Naive thymus-derived CD4-positive, alpha-beta T cell (primary cell): Measurements from ENCODE around the gene GFY. TPM values are rescaled to one million over a fixed set of nuclear protein-coding genes. Genes with fewer than 3 reads are reported as not detected.

Experiments
- ATAC-seq: fragments of 150-1000 bp; cut with Tn5 transposase; 2 replicates; pipeline ENCODE4 v1.10.0; 2021; ENCODE audit warnings: mild to moderate bottlenecking, moderate library complexity
- CTCF ChIA-PET: fragments of 350-600 bp; sonication (Branson Sonifier 250); formaldehyde crosslinking; loops from one replicate; lab custom pipeline; 2021; ENCODE audit warnings: antibody characterized with exemption; lab: Charles Lee
- POLR2A ChIA-PET: fragments of 350-600 bp; sonication (Branson Sonifier 250); formaldehyde crosslinking; loops from one replicate; lab custom pipeline; 2021; ENCODE audit warnings: antibody characterized with exemption, inconsistent platforms; lab: Charles Lee
- DNase-seq, 9 donors: peaks; one replicate each; pipeline versions ENCODE4 v3.0.0 to v3.0.0-alpha.2; 2020 to 2022; ENCODE audit warnings: mixed read lengths in 1 of 9
- H3K27ac ChIP-seq: one replicate; pipeline ENCODE4 v1.7.0; 2013; ENCODE audit warnings: mild to moderate bottlenecking, low read depth, low read length, moderate library complexity
- H3K27me3 ChIP-seq, 2 donors: one replicate each; pipeline ENCODE4 v1.7.0; 2013; ENCODE audit warnings: low read length in 2 of 2, mild to moderate bottlenecking in 2 of 2, moderate library complexity in 2 of 2; ENCODE audit not compliant: control insufficient read depth in 2 of 2, insufficient read depth in 2 of 2
- H3K36me3 ChIP-seq, 3 experiments: 1 replicate in 2 of 3; 2 replicates in 1 of 3; pipeline ENCODE4 v1.7.0; 2013; ENCODE audit warnings: low read length in 3 of 3, mild to moderate bottlenecking in 3 of 3, moderate library complexity in 1 of 3; ENCODE audit not compliant: insufficient read depth in 3 of 3, control insufficient read depth in 2 of 3
- H3K4me1 ChIP-seq, 2 donors: one replicate each; pipeline ENCODE4 v1.7.0; 2013; ENCODE audit warnings: low read length in 2 of 2, mild to moderate bottlenecking in 2 of 2, moderate library complexity in 1 of 2; ENCODE audit not compliant: control insufficient read depth in 2 of 2, insufficient read depth in 2 of 2
- H3K4me3 ChIP-seq: 2 replicates; pipeline ENCODE4 v1.7.0; 2013; ENCODE audit warnings: mild to moderate bottlenecking, low read length
- H3K9me3 ChIP-seq, 3 experiments: 1 replicate in 2 of 3; 2 replicates in 1 of 3; pipeline ENCODE4 v1.7.0; 2013; ENCODE audit warnings: low read length in 3 of 3; ENCODE audit not compliant: control insufficient read depth in 2 of 3
- H3K27ac Mint-ChIP-seq, 9 donors: one replicate each; pipeline ENCODE4 v1.8.0; 2020 to 2022; ENCODE audit warnings: mixed read lengths in 9 of 9, mild to moderate bottlenecking in 8 of 9, moderate library complexity in 5 of 9, inconsistent platforms in 2 of 9
- H3K27me3 Mint-ChIP-seq, 5 donors: one replicate each; pipeline ENCODE4 v1.8.0; 2021 to 2022; ENCODE audit warnings: mixed read lengths in 5 of 5, mild to moderate bottlenecking in 1 of 5
- H3K36me3 Mint-ChIP-seq, 5 donors: one replicate each; pipeline ENCODE4 v1.8.0; 2020 to 2022; ENCODE audit warnings: mixed read lengths in 5 of 5, mild to moderate bottlenecking in 3 of 5, inconsistent platforms in 1 of 5
- H3K4me1 Mint-ChIP-seq, 7 donors: one replicate each; pipeline ENCODE4 v1.8.0; 2020 to 2022; ENCODE audit warnings: mixed read lengths in 7 of 7, mild to moderate bottlenecking in 3 of 7, inconsistent platforms in 1 of 7
- H3K4me3 Mint-ChIP-seq, 10 donors: one replicate each; pipeline ENCODE4 v1.8.0; 2020 to 2022; ENCODE audit warnings: mild to moderate bottlenecking in 10 of 10, mixed read lengths in 10 of 10, moderate library complexity in 6 of 10, inconsistent platforms in 2 of 10
- H3K9me3 Mint-ChIP-seq, 11 donors: one replicate each; pipeline ENCODE4 v1.8.0; 2020 to 2022; ENCODE audit warnings: mixed read lengths in 11 of 11, mild to moderate bottlenecking in 4 of 11, inconsistent platforms in 1 of 11, moderate library complexity in 1 of 11
- intact Hi-C, 2 donors: fragments of 100-400 bp; cut with micrococcal nuclease; formaldehyde crosslinking; loops; one replicate each; pipeline ENCODE4 v1.15.1; 2023
- polyA plus RNA-seq, 2 donors: library from polyadenylated mRNA; unstranded; fragments of 300-500 nt; fragmentation: Illumina TruSeq; gene quantifications; one replicate each; pipeline ENCODE4 v1.2.3, GENCODE V29; 2021
- total RNA-seq, 6 experiments: library from RNA in 5 of 6; stranded (reverse) in 5 of 6; gene quantifications; 1 replicate in 5 of 6; 2 replicates in 1 of 6; pipeline ENCODE4 v1.2.3 and lab custom pipeline; 2021 to 2026

GFY gene
- total and polyA plus RNA-seq, 7 experiments from 2014 or later = not detected

GRCh38 chr19:49437231-49437630, 12.0 kb downstream of the GFY start:
- Histone ChIP-seq H3K4me3 (no peak overlapping the region), H3K27ac (no peak overlapping the region), H3K36me3 (no peaks in the 10 kb centered on the region), H3K9me3 (no peaks in the 10 kb centered on the region), H3K4me1 (peaks cover 7 to 27% of the 10 kb centered on the region in 2 donors), H3K27me3 (peaks cover 33 to 68% of the 10 kb centered on the region in 2 donors)
- ChIA-PET POLR2A (interaction anchor here (0.7 kb wide), 1 partner anchor 26 kb away, joined by 4 read pairs; no protein-coding TSS in a partner anchor), CTCF (no interaction called here)
- ATAC-seq = no peak
- Mint-ChIP-seq H3K4me3 (no peak overlapping the region), H3K4me1 (peaks cover 26 to 43% (median 34%) of the 10 kb centered on the region in 7 donors), H3K9me3 (peaks cover 0 to 3% (median 0%) of the 10 kb centered on the region in 11 donors), H3K27ac (no peak overlapping the region), H3K36me3 (peaks cover 0 to 5% (median 0%) of the 10 kb centered on the region in 5 donors), H3K27me3 (peaks cover 87 to 97% (median 91%) of the 10 kb centered on the region in 5 donors)
- intact Hi-C loops = no loop called here
- DNase-seq = no peak

GRCh38 chr19:49438261-49438660, 13.1 kb downstream of the GFY start:
- Histone ChIP-seq H3K4me1 (peaks cover 9 to 20% of the 10 kb centered on the region in 2 donors), H3K36me3 (no peaks in the 10 kb centered on the region), H3K27ac (no peak overlapping the region), H3K4me3 (no peak overlapping the region), H3K27me3 (peaks cover 28 to 60% of the 10 kb centered on the region in 2 donors), H3K9me3 (no peaks in the 10 kb centered on the region)
- H3K4me3 Mint-ChIP-seq = no peak overlapping the region
- H3K36me3 Mint-ChIP-seq = peaks cover 0 to 5% (median 0%) of the 10 kb centered on the region in 5 donors
- H3K27ac Mint-ChIP-seq = no peak overlapping the region
- H3K27me3 Mint-ChIP-seq = peaks cover 82 to 97% (median 85%) of the 10 kb centered on the region in 5 donors
- peaks cover 26 to 49% (median 34%) of the 10 kb centered on the region in 7 donors for H3K4me1 Mint-ChIP-seq
- peaks cover 0 to 3% (median 0%) of the 10 kb centered on the region in 11 donors for H3K9me3 Mint-ChIP-seq
- CTCF ChIA-PET = no interaction called here
- ATAC-seq (no peak), DNase-seq (no peak)
- intact Hi-C loops = no loop called here
- POLR2A ChIA-PET = no interaction called here

GRCh38 chr19:49439836-49440235, 14.6 kb downstream of the GFY start:
- H3K27me3 ChIP-seq = peaks cover 28 to 51% of the 10 kb centered on the region in 2 donors
- Mint-ChIP-seq H3K36me3 (peaks cover 0 to 5% (median 0%) of the 10 kb centered on the region in 5 donors), H3K4me1 (peaks cover 32 to 48% (median 38%) of the 10 kb centered on the region in 7 donors), H3K9me3 (peaks cover 0 to 2% (median 0%) of the 10 kb centered on the region in 11 donors), H3K4me3 (peak overlapping the region in 1 of 10 donors; percentile 26), H3K27ac (no peak overlapping the region), H3K27me3 (peaks cover 73 to 85% (median 75%) of the 10 kb centered on the region in 5 donors)
- no peak for DNase-seq
- H3K4me1 ChIP-seq = peaks cover 15 to 21% of the 10 kb centered on the region in 2 donors
- intact Hi-C loops = loop anchor here (5.0 to 10.0 kb wide), 3 partner anchors 33 to 295 kb away; no protein-coding TSS in a partner anchor
- H3K9me3 ChIP-seq = no peaks in the 10 kb centered on the region
- ChIA-PET CTCF (interaction anchor here (0.6 to 4.2 kb wide), 3 partner anchors 35 to 47 kb away, joined by 3 to 28 read pairs (median 3); no protein-coding TSS in a partner anchor), POLR2A (no interaction called here)
- ATAC-seq = no peak
- no peak overlapping the region for H3K4me3 ChIP-seq
- H3K36me3 ChIP-seq = no peaks in the 10 kb centered on the region
- no peak overlapping the region for H3K27ac ChIP-seq

GRCh38 chr19:49440439-49441209, 15.4 kb downstream of the GFY start:
- no peak overlapping the region for H3K27ac ChIP-seq
- POLR2A ChIA-PET = no interaction called here
- no peak overlapping the region for H3K4me3 ChIP-seq
- intact Hi-C loops = loop anchor here (5.0 to 10.0 kb wide), 3 partner anchors 33 to 296 kb away; no protein-coding TSS in a partner anchor
- peak overlapping the region in 3 of 9 donors; percentile 6 to 44 (median 6) for H3K27ac Mint-ChIP-seq
- DNase-seq (no peak), ATAC-seq (no peak)
- H3K4me1 ChIP-seq = peaks cover 15 to 21% of the 10 kb centered on the region in 2 donors
- CTCF ChIA-PET = interaction anchor here (0.9 to 4.2 kb wide), 2 partner anchors 35 to 48 kb away, joined by 3 to 28 read pairs; no protein-coding TSS in a partner anchor
- peaks cover 28 to 51% of the 10 kb centered on the region in 2 donors for H3K27me3 ChIP-seq
- H3K4me1 Mint-ChIP-seq = peaks cover 34 to 52% (median 38%) of the 10 kb centered on the region in 7 donors
- no peaks in the 10 kb centered on the region for H3K9me3 ChIP-seq
- H3K27me3 Mint-ChIP-seq = peaks cover 65 to 77% (median 67%) of the 10 kb centered on the region in 5 donors
- H3K4me3 Mint-ChIP-seq = peak overlapping the region; percentile 8 to 80 (median 64)
- peaks cover 0 to 2% (median 0%) of the 10 kb centered on the region in 11 donors for H3K9me3 Mint-ChIP-seq
- no peaks in the 10 kb centered on the region for H3K36me3 ChIP-seq
- peaks cover 0 to 5% (median 0%) of the 10 kb centered on the region in 5 donors for H3K36me3 Mint-ChIP-seq

GRCh38 chr19:49441210-49441959, 16.2 kb downstream of the GFY start, which contains the start of gene SLC17A7:
Gene SLC17A7 (minus strand): TSS chr19:49441527. CDS start chr19:49441379, 148 bp downstream.
- Mint-ChIP-seq H3K27me3 (peaks cover 57 to 70% (median 59%) of the 10 kb centered on the region in 5 donors), H3K9me3 (peaks cover 0 to 2% (median 0%) of the 10 kb centered on the region in 11 donors), H3K36me3 (peaks cover 0 to 6% (median 4%) of the 10 kb centered on the region in 5 donors), H3K4me1 (peaks cover 30 to 52% (median 32%) of the 10 kb centered on the region in 7 donors), H3K27ac (peak within 1 kb of the TSS in 8 of 9 donors; percentile 6 to 78 (median 33)), H3K4me3 (peak within 1 kb of the TSS; percentile 75 to 88 (median 83))
- ATAC-seq (no peak), DNase-seq (peak in 1 of 9 donors; percentile 56)
- H3K36me3 ChIP-seq = peaks cover 0 to 6% (median 0%) of the 10 kb centered on the region in 3 experiments
- peaks cover 28 to 49% of the 10 kb centered on the region in 2 donors for H3K27me3 ChIP-seq
- H3K4me1 ChIP-seq = peaks cover 15 to 18% of the 10 kb centered on the region in 2 donors
- CTCF ChIA-PET = interaction anchor here (0.7 to 4.2 kb wide), 3 partner anchors 29 to 81 kb away, joined by 3 to 28 read pairs (median 6); no protein-coding TSS in a partner anchor
- intact Hi-C loops = loop anchor here (5.0 to 10.0 kb wide), 3 partner anchors 34 to 297 kb away; no protein-coding TSS in a partner anchor
- H3K9me3 ChIP-seq = no peaks in the 10 kb centered on the region
- POLR2A ChIA-PET = interaction anchor here (1.0 kb wide), 1 partner anchor 50 kb away, joined by 3 read pairs; no protein-coding TSS in a partner anchor
- no peak within 1 kb of the TSS for H3K4me3 ChIP-seq
- H3K27ac ChIP-seq = no peak within 1 kb of the TSS
